DMS114 treated with DMSO at 0.1 percent for 48 hours (cell line): ENCODE measurements around the gene SMAD3.
"Not testable (repeated sequence)": the region's sequence is repeated elsewhere in the genome, so short reads cannot be mapped to it uniquely, and the experiment has no call there.

Experiments
- DNase-seq: peaks from one replicate; lab custom pipeline; 2025; ENCODE audit not compliant: unreplicated experiment; lab: John Stamatoyannopoulos, UW

SMAD3 gene

DNA sequence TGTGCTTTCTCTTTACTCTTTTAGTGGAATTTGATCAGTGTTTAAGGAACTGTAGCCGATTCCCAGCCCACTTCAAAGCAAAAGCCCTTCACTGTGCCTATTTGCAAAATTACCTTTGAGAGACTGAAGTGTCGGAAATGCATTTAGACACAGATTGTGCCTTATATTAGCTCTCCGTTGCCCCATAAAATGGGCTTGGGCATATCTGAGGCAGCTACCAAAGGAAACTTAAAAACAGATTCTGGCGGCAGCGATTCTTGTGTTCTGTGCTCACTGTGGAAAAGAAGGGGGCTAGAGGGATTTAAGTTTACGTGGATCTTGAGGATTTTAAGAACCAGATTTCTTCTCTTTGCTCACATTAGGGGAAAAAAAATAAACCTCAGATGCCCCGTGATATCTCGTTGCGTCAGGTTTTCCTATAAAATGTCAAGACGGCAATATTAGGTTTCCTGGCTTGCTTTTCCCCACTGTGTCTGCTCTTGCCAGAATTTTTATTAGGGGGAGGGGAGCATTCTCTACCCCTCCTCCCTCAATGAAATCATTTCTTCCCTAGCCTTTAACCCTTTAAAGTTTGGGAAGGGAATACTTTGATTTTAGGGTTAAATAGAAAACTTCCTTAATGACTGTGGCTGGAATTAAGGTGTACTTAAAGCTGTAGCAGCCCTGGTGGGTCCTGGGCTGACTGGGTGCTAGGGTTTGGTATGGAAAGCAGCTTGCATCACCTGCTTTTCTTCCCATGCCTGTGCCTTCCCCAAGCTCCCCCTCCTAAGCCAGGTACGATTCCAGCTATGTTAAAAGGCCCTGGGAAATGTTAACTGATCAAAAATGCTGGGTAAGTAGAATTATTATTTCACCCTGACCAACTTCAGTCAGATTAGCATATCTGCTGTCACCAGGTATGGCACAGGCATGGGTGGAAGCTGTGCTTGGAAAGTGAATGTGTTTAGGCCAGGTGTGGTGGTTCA lies 73.8 kb downstream of the SMAD3 start:
- DNase-seq = no peak

DNA sequence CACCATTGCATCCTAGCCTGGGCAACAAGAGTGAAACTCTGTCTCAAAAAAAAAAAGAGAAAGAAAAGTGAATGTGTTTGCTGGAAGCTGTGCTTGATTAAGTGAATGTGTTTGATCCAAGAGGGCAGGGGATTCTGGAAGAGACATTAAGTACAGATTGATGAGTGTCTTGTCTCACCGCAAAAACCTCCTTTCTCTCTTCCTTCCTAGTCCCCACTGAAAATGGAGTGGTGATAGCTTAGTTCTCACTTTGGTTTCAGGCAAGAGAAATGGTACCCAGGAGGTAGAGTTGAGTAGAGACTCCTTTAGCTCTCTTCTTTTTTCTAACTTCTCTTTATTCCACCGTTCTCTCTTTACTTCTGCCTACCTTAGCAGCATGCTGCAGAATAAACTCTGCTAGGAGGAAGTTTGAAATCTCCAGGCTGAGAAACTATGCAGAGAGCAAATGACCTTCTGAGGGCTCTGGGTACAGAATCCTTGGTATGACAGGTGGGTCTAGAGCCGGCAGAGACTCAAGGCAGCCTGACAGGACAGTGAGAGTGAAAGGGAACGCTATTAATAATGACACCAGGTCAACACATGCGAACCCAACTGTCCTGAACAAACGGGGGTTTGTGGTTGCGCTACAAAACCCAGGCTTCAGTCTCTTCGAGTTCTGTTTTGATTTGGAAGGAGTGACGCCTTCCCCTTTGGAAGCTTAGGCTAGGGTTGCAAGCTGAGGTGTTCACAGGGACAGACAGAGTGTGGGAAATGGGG lies 74.9 kb downstream of the SMAD3 start:
- no peak for DNase-seq

DNA sequence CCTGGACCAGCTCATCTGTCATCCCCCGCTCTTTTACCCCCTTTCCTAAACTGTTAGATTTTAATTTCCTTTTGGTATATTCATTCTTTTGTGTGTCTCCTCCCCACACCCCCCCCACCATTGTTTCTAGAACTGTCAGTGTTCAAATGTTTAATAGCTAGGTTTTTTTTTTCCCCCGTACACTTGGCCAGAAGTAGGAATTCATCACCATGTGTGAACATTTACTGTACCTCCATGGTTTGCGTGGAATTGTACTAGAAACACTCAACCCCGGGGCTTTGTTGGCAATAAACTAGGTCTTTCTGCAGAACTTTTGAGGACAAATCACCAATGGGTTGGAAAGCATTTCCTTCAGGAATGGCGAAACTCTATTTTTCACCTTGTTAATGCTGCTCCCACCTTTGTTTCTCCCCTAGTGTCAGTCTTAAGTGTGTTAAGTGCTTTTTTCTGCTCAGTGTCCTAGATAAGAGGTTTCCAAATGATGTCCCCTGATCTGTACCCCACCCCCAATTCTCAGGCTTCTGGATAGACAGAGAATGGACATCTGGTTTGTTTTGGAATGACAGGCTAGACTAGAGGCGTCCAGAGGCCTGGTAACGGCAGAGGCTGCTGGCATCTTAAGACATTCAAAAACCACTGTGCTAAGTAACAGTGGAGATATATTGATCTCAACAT lies 76.8 kb downstream of the SMAD3 start:
- no peak for DNase-seq

DNA sequence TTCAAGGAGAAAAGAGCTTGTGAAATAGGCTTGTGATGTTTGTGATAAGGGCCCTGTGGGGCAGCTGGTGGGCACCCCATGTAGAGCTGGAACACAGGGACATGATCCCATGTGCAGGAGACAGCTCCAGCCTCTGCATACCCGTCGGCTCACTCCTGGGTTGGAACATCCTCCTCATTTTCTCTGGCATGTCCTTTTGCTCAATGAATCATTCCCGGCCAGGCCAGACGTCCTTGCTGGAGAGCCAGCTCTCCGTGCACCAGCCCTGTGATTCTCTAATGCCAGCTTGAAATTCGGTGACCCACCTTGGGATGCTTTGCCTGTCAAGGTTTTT lies 77.3 kb downstream of the SMAD3 start:
- no peak for DNase-seq

DNA sequence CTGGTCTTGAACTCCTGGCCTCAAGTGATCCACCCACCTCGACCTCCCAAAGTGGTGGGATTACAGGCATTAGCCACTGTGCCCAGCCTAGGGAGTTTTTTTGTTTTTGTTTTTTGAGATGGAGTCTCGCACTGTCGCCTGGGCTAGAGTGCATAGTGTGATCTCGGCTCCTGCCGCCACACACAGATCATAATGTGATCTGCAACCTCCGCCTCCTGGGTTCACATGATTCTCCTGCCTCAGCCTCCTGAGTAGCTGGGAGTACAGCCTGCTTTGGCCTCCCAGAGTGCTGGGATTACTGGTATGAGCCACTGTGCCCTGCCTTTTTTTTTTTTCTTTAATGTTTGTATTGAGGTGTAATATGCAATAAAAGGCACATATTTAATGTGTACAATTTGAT lies 78.2 kb downstream of the SMAD3 start:
- DNase-seq = no peak

DNA sequence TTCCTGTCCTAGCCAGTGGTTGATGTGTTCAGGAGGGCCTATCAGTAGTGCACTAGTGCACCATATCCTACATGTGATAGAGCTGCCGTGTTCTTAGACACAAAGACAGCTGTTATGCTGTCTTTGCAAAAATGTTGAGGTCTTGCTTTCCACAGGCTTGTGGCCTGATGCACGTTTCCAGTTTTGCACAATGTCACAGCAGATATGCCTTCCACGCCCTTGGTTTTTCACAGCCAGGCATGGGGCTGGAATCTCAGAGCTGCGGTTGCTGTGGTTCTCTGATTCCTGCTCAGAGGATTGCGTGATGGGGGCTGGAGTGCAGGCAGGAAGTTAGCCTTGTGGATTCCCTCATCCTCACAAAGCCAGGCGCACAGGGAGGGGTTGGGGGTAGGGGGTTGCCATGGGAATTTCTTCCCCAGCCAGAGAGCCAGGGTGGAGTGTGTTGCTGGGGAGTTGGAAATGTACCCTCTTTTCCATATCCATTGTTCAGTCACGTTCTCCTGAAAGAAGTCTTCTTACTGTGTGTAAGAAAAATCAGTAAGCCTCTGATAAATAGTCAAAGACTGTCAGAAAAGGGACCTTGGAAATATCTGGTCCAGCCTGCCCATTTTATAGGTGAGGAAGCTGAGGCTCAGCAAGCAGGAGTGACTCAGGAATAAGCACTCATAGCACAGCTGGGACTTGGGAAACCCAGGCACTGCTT lies 79.4 kb downstream of the SMAD3 start:
- no peak for DNase-seq

DNA sequence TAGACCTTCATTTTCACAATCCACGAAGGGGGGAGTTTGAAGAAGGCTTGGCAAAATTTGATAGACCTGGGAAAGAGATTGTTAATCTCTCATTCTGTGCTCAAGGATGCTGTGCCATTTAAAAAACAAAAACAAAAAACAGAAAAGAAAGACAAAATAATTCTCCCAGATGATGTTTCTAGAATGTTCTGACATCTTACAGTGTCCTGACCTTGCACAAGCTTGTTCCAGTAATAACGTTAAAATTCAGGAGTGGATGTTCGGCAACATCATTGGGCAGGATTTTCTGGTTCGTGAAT lies 79.9 kb downstream of the SMAD3 start:
- DNase-seq = no peak

DNA sequence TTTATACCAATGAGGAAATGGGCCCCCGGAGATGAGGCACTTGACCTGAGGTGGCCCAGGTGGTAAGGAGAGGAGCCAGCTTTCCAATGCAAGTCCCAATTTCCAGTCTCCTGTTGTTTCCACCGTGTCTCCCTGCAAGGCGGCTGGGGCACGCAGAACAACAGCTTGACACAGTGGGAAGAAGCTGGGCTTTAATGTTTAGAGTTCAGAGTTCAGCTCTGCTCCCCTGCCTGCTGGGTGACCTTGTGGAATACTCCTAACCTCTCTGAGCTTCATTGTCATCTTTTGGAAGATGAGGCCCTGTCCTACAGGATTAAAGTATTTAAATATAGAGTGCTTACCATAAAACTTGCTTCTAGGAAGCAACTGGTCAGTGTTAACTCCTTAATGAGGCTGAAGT lies 80.3 kb downstream of the SMAD3 start:
- DNase-seq = no peak

DNA sequence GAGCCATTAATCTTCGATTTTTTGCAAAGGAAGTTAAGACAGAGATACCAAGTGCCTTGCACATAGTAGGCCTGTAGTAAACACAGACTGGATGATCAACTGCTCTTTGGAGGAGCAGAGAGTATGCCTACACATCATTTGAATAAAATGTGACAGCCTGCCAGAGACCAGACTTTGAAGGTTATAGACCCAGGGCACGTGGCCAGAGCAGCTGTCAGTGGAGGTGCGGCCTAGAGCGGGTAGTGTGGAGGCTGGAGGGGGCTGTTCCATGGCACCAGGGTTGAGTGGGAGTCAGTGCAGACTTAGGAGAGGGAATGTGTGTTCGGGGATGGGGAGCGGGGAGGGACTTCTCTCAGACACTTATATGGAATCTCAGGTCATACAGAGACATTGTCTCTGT lies 80.8 kb downstream of the SMAD3 start:
- no peak for DNase-seq

DNA sequence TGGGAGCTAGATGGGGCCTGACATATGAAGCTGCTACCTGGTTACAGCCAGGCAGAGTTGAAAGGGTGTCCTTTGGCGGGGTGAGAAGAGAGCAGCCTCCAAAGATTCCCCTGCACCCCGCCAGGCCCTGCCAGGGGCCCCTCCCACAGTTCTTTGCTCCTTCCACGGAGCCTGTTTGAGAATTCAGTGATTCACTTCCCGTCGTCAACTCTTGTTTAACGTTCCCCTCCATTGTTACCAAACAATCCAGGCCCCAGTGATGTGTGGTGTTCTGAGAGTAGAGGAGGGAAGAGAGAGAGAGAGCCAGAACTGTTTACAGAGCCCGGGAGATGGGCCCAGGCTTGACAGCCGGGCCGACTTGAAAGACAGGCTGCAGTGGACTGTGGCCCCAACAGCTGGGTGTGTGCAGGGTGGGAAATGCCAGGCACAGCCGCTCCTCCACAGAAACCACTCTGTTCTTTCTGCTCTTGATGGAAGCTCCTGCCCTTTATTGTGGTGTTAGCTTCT lies 81.5 kb downstream of the SMAD3 start:
- no peak for DNase-seq

DNA sequence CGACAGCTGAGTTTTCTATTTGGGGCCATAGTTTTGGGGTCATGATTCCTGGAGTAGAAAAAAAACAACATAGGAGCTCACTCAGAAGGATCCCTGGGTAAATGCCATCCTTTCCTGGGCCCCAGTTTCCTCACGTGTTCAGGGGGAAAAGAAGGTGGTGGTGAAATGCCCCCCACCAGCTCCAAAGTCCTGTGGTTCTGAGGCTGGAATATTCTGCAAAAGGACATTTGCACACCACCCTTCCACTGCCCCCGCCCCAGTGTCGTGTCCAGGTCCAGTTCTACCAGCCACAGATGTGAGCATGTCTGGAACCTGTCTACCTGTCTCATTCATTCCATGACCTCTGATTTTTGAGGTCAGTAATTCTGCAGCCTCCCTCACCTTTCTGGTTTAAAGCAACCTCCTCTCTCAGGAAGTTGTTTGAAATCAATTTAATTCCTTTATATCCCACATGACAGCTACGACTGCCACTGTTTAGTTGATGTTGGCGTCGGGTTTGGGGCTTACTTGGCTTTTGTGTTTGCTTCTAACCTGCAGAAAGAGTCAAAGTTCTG lies 82.1 kb downstream of the SMAD3 start:
- DNase-seq = no peak

DNA sequence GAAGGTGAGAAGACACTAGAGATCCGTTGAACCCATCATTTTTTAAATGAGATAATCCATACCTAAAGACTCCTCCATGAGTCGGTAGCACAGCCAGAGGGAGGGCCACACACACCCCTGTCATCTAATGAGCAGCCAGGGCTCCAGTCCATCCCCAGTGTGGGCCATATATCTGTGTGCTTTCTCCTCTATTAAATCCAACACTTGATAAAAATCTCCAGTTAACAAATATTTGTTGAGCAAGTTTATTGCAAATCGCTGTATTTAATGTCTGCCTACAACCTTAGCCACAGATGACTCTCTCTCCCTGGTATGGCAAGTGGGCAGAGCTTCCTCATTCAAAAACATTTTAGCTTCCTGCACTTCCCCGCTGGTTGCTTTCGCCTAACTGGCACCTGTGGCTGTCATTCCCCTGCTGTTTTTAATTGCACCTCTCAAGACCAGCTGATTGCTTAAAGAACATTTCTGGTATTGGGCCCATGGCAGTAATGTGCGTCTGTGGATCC lies 82.8 kb downstream of the SMAD3 start:
- DNase-seq = no peak

DNA sequence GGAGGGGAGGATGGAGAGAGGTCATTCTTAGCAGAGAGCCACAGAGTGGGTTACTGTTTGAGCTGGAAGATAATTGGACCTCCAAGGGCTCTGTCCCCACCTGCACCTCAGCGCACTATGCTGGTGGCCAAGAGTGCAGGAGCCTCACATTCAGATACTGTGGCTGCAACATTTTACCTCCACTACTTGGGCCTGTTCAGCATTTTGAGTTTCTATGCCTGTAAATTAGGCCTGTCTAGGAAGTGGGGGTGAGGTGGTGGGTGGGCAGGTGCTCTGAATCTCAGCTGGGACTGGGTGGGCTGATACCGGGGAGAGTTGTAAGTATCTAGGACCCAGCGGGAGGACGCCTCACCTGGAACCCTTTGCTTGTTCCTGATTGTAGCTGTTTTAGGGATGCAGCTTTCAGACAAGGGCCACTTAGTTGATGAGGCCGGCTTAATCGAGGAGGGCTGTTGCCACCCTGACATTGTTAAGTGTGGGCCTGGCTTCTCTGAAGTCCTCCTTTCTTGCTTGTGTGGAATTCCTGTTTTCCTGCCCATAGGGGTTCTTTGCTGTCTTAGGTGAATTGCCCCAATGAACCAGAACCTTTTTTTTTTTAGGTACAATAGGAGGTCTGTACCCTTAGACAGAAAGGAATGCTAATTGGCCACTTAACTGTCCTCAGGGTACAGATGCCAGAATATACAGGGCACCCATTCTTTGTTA lies 83.8 kb downstream of the SMAD3 start:
- no peak for DNase-seq

DNA sequence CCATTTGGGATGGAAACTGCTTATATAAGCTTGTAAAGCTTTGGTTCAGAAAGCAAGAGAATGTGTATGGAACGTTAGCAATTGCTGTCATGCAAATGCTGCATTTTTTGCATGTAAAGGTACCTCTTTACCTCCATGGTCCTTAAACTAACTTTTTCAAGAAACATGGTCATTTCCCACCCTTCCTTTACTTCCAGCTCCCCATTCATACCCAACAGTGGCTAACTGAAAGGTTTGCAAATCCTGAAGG lies 84.3 kb downstream of the SMAD3 start:
- no peak for DNase-seq

DNA sequence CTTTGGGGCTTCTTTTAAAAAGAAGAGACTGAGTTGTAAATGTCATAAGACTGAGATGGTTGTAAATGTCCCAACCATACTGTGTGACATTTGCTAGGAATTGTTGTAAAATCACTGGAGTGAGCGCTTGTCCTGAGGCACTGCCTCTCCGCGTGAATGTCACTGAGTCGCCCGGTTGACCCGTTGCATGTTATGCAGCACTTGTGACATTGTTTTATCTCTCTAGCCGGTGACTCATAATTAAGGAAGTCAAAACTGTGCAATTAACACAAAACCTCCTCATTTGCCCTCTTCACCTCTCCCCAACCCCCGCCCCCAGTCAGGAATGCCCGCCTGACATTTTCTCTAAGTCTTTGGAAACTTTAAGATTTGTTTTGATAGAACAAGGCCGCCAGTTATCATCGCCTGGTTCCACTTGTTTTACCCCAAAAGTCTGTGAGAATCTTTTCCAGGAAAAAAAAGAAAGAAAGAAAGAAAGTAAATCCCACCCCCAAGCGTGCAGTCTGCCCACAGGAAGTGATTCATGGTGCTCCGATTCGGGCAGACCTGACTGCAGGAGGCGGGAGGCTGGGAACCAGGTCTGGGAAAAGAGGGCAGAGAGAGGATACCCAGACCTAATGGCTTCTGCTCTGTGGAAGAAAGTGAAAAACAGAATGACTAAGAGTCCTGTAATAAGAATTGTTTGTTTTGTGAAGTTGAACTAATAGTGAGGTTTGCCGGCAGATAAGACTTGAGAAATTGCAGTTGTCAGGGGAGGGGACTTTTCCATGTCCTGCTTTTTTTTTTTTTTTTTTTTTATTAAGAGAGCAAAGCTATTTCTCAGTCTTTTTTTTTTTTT lies 84.8 kb downstream of the SMAD3 start:
- DNase-seq = no peak

DNA sequence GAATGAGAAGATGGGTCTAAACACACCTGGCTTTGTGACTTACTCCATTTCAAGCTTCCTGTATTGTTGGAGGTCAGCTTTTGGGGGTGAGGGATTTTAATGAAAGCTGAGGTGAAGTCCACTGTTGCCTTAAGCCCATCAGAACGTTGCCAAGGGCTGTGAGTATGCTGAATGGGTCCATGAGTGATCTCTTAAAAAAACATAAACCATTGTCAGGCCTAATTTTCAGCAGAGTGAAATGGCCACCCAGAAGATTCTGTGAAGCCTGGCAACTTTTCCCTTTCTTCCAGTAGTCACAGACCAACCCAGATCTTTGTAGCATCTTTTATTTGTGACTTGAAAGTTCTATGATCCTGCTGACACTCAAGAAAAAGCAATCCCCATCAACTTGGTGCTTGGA lies 87.0 kb downstream of the SMAD3 start:
- DNase-seq = no peak

DNA sequence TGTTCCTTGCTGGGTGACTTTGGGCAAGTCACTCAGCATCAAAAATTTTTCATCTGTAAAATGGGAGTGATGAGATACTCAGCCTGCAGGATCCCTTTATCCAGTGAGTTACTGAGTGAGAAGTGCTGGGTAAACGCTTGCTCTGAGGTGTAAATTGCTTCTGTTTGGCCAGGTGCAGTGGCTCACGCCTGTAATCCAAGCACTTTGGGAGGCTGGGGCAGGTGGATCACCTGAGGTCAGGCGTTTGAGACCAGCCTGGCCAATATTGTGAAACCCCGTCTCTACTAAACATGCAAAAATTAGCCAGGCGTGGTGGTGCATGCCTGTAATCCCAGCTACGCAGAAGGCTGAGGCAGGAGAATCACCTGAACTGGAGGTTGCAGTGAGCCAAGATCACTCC lies 87.6 kb downstream of the SMAD3 start:
- DNase-seq = not testable (repeated sequence)

DNA sequence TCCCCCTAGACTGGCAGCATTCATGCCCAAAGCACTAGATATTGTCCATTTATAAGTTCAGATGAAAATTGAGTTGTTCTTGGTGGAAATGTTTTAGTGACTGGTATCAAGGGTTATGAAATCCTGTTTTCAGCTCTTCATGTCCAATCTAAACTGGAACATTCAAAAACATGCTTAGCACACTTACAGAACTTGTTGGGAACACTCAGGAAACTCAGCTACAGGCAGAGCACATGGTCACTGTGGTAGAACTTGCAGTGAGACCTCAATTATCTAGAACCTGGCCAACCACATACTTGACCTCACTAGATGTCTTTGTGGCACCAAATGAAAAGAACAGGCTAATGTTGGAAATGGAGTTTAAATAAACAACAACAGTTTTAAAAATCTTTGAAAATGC lies 88.8 kb downstream of the SMAD3 start:
- DNase-seq = no peak

DNA sequence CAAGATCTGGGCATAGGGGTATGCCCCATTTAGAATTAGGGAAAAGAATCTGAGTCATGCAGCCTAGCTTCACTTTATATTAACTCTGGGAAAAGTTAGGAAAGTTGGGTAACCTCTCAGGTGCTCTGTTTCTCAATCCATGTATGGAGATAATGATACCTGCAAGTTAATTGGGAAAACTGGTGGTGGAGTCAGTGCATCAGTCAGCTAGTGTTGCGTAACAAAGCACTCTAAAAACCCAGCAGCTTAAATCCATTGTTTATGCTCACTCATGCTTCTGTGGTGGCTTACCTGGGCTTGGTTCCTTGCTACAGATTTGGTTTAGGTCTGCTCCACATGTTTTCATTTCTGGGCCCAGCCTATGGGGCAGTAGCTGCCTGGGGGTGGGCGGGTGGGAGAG lies 91.0 kb downstream of the SMAD3 start:
- DNase-seq = no peak

DNA sequence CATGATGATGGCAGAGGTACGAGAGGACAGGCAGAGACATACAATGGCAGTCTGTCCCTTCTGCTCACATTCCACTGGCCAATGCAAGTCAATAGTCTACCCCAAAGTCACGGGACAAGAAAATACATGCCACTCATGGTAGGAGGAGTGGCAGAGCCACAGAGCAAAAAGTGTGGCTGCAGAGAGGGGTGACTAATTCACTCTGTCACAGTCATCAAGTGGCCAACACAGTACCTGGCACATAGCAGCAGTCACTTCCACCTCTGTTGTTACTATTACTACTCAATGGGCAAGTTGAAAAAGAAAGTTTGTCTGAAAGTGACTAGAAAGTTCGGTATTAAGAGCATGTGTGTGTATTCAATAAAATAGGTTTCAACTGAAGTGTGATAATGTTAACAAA lies 91.4 kb downstream of the SMAD3 start:
- no peak for DNase-seq
